GM12874 (cell line): ENCODE measurements around the gene TEX44.
A peak's percentile ranks its signal among the peaks of the same experiment; 100 is the strongest.

ENCODE experiments used
- CTCF ChIP-seq: IDR thresholded peaks from 2 replicates; pipeline ENCODE4 v1.5.1; 2011; ENCODE audit warnings: low read depth, mild to moderate bottlenecking, control low read depth, low read length, moderate library complexity; ENCODE audit not compliant: insufficient read depth

The TEX44 gene

GRCh38 chr2:231605607-231606091 is 13.0 kb downstream of the TEX44 start:
- TF ChIP-seq CTCF: no peak

- TF ChIP-seq CTCF: no peak
Observed at GRCh38 chr2:231606941-231607340, 14.3 kb downstream of the TEX44 start.

GRCh38 chr2:231611273-231612108 is 18.8 kb downstream of the TEX44 start:
- TF ChIP-seq CTCF: no peak; the same call in 1 of the 2 replicates

- TF ChIP-seq CTCF: no peak
Observed at GRCh38 chr2:231612109-231612455, 19.4 kb downstream of the TEX44 start.

GRCh38 chr2:231612456-231613330 is 20.0 kb downstream of the TEX44 start:
- peak; percentile 96 for TF ChIP-seq CTCF

- no peak for TF ChIP-seq CTCF
Observed at GRCh38 chr2:231613331-231613662, 20.6 kb downstream of the TEX44 start.

GRCh38 chr2:231613663-231614558 is 21.2 kb downstream of the TEX44 start:
- TF ChIP-seq CTCF: peak; percentile 33
